Keratinocyte (primary cell): ENCODE data around the gene DHH.

Source experiments
- EZH2 ChIP-seq: IDR thresholded peaks from one replicate; pipeline ENCODE4 v1.6.1; 2012; ENCODE audit warnings: inconsistent platforms, mild to moderate bottlenecking, low read length, moderate library complexity
- TF ChIP-seq, protein P1 (sequence below), 3 experiments: IDR thresholded peaks in 1 of 3; conservative IDR thresholded peaks in 1 of 3; optimal IDR thresholded peaks in 1 of 3; 2 replicates in 2 of 3; 3 replicates in 1 of 3; pipeline versions ENCODE3 to v1.5.1; 2011; ENCODE audit warnings: low read length in 3 of 3, mild to moderate bottlenecking in 3 of 3, moderate library complexity in 2 of 3, control low read depth in 1 of 3, inconsistent platforms in 1 of 3; ENCODE audit not compliant: insufficient read depth in 2 of 3; ENCODE audit errors: extremely low read depth in 1 of 3

DNA sequence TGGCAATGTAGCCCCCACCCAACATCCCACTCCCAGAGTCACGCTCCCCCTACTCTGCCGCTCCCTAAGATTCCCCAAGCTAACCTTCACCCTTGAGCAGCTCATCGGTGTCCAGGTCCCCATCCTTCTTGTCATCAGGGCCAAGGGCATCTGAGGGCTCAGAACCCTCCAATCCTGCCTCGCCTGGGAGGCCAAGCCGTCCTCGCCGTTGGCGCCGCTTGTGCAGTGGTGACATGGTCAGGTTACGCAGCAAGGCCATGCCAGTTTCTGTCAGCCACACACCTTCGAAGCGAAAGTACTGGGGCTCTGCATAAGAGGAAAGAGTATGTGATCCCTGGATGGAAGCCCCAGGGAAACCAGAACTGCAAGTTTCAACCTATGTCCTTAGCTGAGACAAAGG lies 49.9 kb downstream of the DHH start:
- TF ChIP-seq, protein P1, sequence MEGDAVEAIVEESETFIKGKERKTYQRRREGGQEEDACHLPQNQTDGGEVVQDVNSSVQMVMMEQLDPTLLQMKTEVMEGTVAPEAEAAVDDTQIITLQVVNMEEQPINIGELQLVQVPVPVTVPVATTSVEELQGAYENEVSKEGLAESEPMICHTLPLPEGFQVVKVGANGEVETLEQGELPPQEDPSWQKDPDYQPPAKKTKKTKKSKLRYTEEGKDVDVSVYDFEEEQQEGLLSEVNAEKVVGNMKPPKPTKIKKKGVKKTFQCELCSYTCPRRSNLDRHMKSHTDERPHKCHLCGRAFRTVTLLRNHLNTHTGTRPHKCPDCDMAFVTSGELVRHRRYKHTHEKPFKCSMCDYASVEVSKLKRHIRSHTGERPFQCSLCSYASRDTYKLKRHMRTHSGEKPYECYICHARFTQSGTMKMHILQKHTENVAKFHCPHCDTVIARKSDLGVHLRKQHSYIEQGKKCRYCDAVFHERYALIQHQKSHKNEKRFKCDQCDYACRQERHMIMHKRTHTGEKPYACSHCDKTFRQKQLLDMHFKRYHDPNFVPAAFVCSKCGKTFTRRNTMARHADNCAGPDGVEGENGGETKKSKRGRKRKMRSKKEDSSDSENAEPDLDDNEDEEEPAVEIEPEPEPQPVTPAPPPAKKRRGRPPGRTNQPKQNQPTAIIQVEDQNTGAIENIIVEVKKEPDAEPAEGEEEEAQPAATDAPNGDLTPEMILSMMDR (optimal IDR thresholded peaks at IDR 0.05 in 1 of 3, IDR thresholded peaks at IDR 0.05 in 1 of 3, conservative IDR thresholded peaks at IDR 0.05 in 1 of 3; ENCODE audit: extremely low read depth in 1 of 3, insufficient read depth in 2 of 3, low read length in 3 of 3) = no peak
- no peak for TF ChIP-seq EZH2
